GM12878 (cell line): ENCODE data around the gene PCDHGA6. TPM values are rescaled to one million over a fixed set of nuclear protein-coding genes. Genes with fewer than 3 reads are reported as not detected.

Experiments
- ATAC-seq: fragments of 200-7000 bp; cut with Tn5 transposase; 3 replicates; pipeline ENCODE4 v1.9.1; 2020; ENCODE audit warnings: mild to moderate bottlenecking, moderate library complexity
- BruUV-seq: library from RNA; stranded (reverse); fragments of 400-500 nt; replicated peaks from 2 replicates; lab custom pipeline; 2021; lab: Mats Ljungman, UMichigan
- CTCF ChIA-PET: fragments of 300-600 bp; sonication (Branson Sonifier 250); formaldehyde crosslinking; extraction: SDS; loops from one replicate; lab custom pipeline; 2021; ENCODE audit warnings: inconsistent platforms; lab: Yijun Ruan, JAX
- POLR2A ChIA-PET: fragments of 350-600 bp; formaldehyde crosslinking; extraction: SDS; loops from one replicate; lab custom pipeline; 2021; ENCODE audit warnings: inconsistent platforms; lab: Charles Lee
- RAD21 ChIA-PET: fragments of 300-600 bp; sonication (Branson Sonifier 250); formaldehyde crosslinking; loops from one replicate; lab custom pipeline; 2023; ENCODE audit warnings: antibody characterized with exemption; ENCODE audit not compliant: unreplicated experiment; lab: Charles Lee
- SMC1A ChIA-PET: fragments of 300-600 bp; sonication (Branson Sonifier 250); formaldehyde crosslinking; loops from one replicate; lab custom pipeline; 2023; ENCODE audit not compliant: unreplicated experiment, uncharacterized antibody; lab: Charles Lee
- DNase-seq: peaks from one replicate; pipeline ENCODE4 v3.0.0-alpha.2; 2011; ENCODE audit warnings: low read depth, low spot score
- FAIRE-seq: peaks from 3 replicates; lab custom pipeline; 2011; peaks lifted over from hg19 to GRCh38; lab: Jason Lieb, UNC
- H2AFZ ChIP-seq: 2 replicates; pipeline ENCODE4 v1.6.0; 2011; ENCODE audit warnings: low read depth, low read length, control low read depth; ENCODE audit not compliant: control insufficient read depth
- H3K27ac ChIP-seq: 2 replicates; pipeline ENCODE4 v1.5.1; 2011; ENCODE audit warnings: control low read depth; ENCODE audit not compliant: control insufficient read depth, insufficient read depth
- H3K27me3 ChIP-seq, 2 experiments: replicated peaks in 1 of 2; 2 replicates each; pipeline versions ENCODE4 v1.6.0 to v1.6.1; 2011; ENCODE audit warnings: low read length in 1 of 2; ENCODE audit not compliant: control insufficient read depth in 2 of 2, insufficient read depth in 2 of 2
- H3K36me3 ChIP-seq, 2 experiments: 2 replicates each; pipeline ENCODE4 v1.5.1; 2011; ENCODE audit warnings: low read length in 1 of 2; ENCODE audit not compliant: control insufficient read depth in 2 of 2, insufficient read depth in 2 of 2
- H3K4me1 ChIP-seq: 2 replicates; pipeline ENCODE4 v1.6.1; 2011; ENCODE audit warnings: mild to moderate bottlenecking, low read length, moderate library complexity, mixed read lengths; ENCODE audit not compliant: control insufficient read depth, insufficient read depth
- H3K4me2 ChIP-seq: 2 replicates; pipeline ENCODE4 v1.6.0; 2011; ENCODE audit warnings: control low read depth; ENCODE audit not compliant: control insufficient read depth, insufficient read depth
- H3K4me3 ChIP-seq: fragments of 200-600 bp; sonication (generic); 2 replicates; pipeline ENCODE4 v1.5.1; 2016
- H3K79me2 ChIP-seq: 2 replicates; pipeline ENCODE4 v1.6.0; 2011; ENCODE audit warnings: low read length; ENCODE audit not compliant: control insufficient read depth, insufficient read depth
- H3K9ac ChIP-seq: 2 replicates; pipeline ENCODE4 v1.8.0; 2011; ENCODE audit warnings: low read length, control low read depth, mixed read lengths; ENCODE audit not compliant: control insufficient read depth, insufficient read depth
- H3K9me3 ChIP-seq: replicated peaks from 3 replicates; pipeline ENCODE4 v1.5.1; 2011; ENCODE audit warnings: mild to moderate bottlenecking, low read length; ENCODE audit not compliant: control insufficient read depth, insufficient read depth
- H4K20me1 ChIP-seq: 2 replicates; pipeline ENCODE4 v1.6.0; 2011; ENCODE audit not compliant: control insufficient read depth, insufficient read depth
- BCL11A ChIP-seq: IDR thresholded peaks from 2 replicates; pipeline ENCODE4 v1.6.1; 2011; ENCODE audit warnings: low read depth, low read length
- CBX3 ChIP-seq: fragments of 200-600 bp; sonication (generic); IDR thresholded peaks from 2 replicates; pipeline ENCODE4 v1.6.1; 2016; ENCODE audit warnings: low read depth, borderline replicate concordance
- CREM ChIP-seq: IDR thresholded peaks from 2 replicates; pipeline ENCODE4 v1.6.1; 2014; ENCODE audit warnings: antibody characterized with exemption, low read depth
- HCFC1 ChIP-seq: fragments of 150-350 bp; IDR thresholded peaks from 2 replicates; pipeline ENCODE4 v1.6.1; 2014; ENCODE audit warnings: low read length
- HDGF ChIP-seq: fragments of 450-650 bp; IDR thresholded peaks from 2 replicates; pipeline ENCODE4 v1.6.1; 2016; ENCODE audit warnings: antibody characterized with exemption
- MEF2A ChIP-seq: IDR thresholded peaks from 2 replicates; pipeline ENCODE4 v1.6.1; 2011; ENCODE audit warnings: low read depth, mild to moderate bottlenecking, low read length, moderate library complexity; ENCODE audit not compliant: insufficient read depth
- MXI1 ChIP-seq: fragments of 150-350 bp; IDR thresholded peaks from 2 replicates; pipeline ENCODE4 v1.6.1; 2011; ENCODE audit warnings: low read depth, mild to moderate bottlenecking, inconsistent platforms, low read length, improper control_type of control experiment
- NBN ChIP-seq: fragments of 450-650 bp; IDR thresholded peaks from 2 replicates; pipeline ENCODE4 v1.6.1; 2016
- NR2F1 ChIP-seq: fragments of 450-650 bp; conservative IDR thresholded peaks from 2 replicates; pipeline ENCODE4 v1.6.1; 2017; ENCODE audit warnings: mild to moderate bottlenecking
- SIN3A ChIP-seq: IDR thresholded peaks from 2 replicates; pipeline ENCODE4 v1.6.1; 2012; ENCODE audit warnings: low read depth, low read length, improper control_type of control experiment
- SMARCA5 ChIP-seq: fragments of 450-650 bp; IDR thresholded peaks from 2 replicates; pipeline ENCODE4 v1.6.1; 2017; ENCODE audit warnings: mild to moderate bottlenecking
- STAT1 ChIP-seq: fragments of 450-650 bp; conservative IDR thresholded peaks from 2 replicates; pipeline ENCODE4 v1.6.1; 2014; ENCODE audit warnings: antibody characterized with exemption, mild to moderate bottlenecking
- SUPT20H ChIP-seq: IDR thresholded peaks from 2 replicates; pipeline ENCODE4 v1.6.1; 2011; ENCODE audit warnings: low read depth, mild to moderate bottlenecking, low read length, moderate library complexity, borderline replicate concordance; ENCODE audit not compliant: control insufficient read depth
- ZNF384 ChIP-seq: IDR thresholded peaks from 2 replicates; pipeline ENCODE4 v1.6.1; 2012; ENCODE audit warnings: low read depth, mild to moderate bottlenecking, low read length, improper control_type of control experiment, borderline replicate concordance
- WGBS: methylation state at CpG from one replicate; pipeline ENCODE4 v1.1.6; 2016; ENCODE audit warnings: low lambda C conversion rate; ENCODE audit not compliant: insufficient replicate concordance, insufficient coverage; ENCODE audit errors: missing lambda C conversion rate; 5-methylcytosine and 5-hydroxymethylcytosine counted together
- in situ Hi-C: fragments of 300-500 bp; cut with MboI; formaldehyde crosslinking; loops from 9 replicates; pipeline ENCODE4 v1.14.3; 2018; ENCODE audit warnings: mixed read lengths
- intact Hi-C: fragments of 100-400 bp; cut with micrococcal nuclease; formaldehyde crosslinking; loops from one replicate; pipeline ENCODE4 v1.14.2; 2022; ENCODE audit not compliant: unreplicated experiment
- polyA plus RNA-seq, 11 experiments: library from polyadenylated mRNA; depleted of rRNA in 4 of 11; unstranded in 6 of 11; stranded (reverse) in 5 of 11; fragments of >200 nt; fragmentation: Nextera tagmentation in 4 of 11; fragmentation: Illumina TruSeq in 1 of 11; extraction: Ambion mirVana in 4 of 11; extraction: Trizol in 1 of 11; gene quantifications; 1 replicate in 1 of 11; 2 replicates in 10 of 11; pipeline versions ENCODE4 v1.2.1 to v1.2.3, GENCODE V29; 2011 to 2016; ENCODE audit warnings: inconsistent platforms in 2 of 11, missing spikeins in 2 of 11, low read depth in 1 of 11
- total RNA-seq, 4 experiments: library from RNA; depleted of rRNA in 3 of 4; stranded (reverse); fragments of >200 nt in 3 of 4; fragmentation: Illumina TruSeq in 1 of 4; extraction: Trizol in 1 of 4; gene quantifications; 2 replicates each; pipeline versions ENCODE4 v1.2.1 to v1.2.3, GENCODE V29; 2013 to 2021
- TF ChIP-seq, protein P1 (sequence below): fragments of 450-650 bp; IDR thresholded peaks from 2 replicates; pipeline ENCODE4 v1.6.1; 2017; ENCODE audit warnings: borderline replicate concordance
- TF ChIP-seq, protein P2 (sequence below): fragments of 450-650 bp; IDR thresholded peaks from 2 replicates; pipeline ENCODE4 v1.6.1; 2018; ENCODE audit warnings: mild to moderate bottlenecking, low read depth, moderate library complexity; ENCODE audit not compliant: partially characterized antibody
- TF ChIP-seq, protein P3 (sequence below): IDR thresholded peaks from 2 replicates; pipeline ENCODE4 v1.6.1; 2011; ENCODE audit warnings: low read depth, low read length, improper control_type of control experiment, borderline replicate concordance

PCDHGA6 gene
- total and polyA plus RNA-seq, 10 of the 15 experiments (the other 5 are each of a cell fraction or from before 2014, with no cell fraction given): 0.04 to 0.60 (median 0.15) TPM; not detected in 3

DNA sequence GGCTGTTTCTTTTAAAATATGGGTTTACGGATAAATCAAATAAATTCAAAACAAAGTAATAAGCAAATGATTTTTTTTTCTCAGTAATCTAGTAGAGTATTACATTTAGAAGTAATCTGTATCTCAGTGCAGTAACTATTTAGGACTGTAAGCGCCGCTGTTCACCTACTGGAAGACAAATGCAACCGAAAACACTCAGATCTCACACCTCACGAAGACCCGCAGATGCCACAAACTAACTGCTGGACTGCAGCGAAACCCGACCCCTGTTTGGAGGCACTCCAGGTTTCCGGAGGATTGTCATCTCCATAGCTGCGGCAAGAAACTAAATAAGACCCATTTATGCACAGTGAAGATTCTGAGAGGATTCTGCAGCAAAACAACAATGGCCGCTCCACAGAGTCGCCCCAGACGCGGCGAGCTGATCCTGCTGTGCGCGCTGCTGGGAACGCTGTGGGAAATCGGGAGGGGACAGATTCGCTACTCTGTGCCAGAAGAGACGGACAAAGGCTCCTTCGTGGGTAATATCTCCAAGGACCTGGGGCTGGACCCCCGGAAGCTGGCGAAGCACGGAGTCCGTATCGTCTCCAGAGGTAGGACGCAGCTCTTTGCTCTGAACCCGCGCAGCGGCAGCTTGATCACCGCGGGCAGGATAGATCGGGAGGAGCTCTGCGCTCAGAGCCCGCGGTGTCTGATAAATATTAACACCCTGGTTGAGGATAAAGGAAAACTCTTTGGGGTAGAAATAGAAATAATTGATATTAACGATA, 18.9 kb downstream of the PCDHGA6 start, which contains the start of gene PCDHGA8:
Gene PCDHGA8 (plus strand): TSS at position 205 of the 770 bp plus-strand sequence. CDS start 181 bp downstream, at position 386.
- FAIRE-seq (no peak), DNase-seq (no peak), ATAC-seq (no peak)
- Histone ChIP-seq H3K27ac (no peak within 1 kb of the TSS), H3K4me2 (no peak within 1 kb of the TSS), H3K36me3 (no peaks in the 10 kb centered on the region), H3K79me2 (no peaks in the 10 kb centered on the region), H3K4me1 (no peaks in the 10 kb centered on the region), H3K9me3 (peaks cover 5% of the 10 kb centered on the region; the same call in 2 of the 3 replicates), H4K20me1 (no peaks in the 10 kb centered on the region), H3K9ac (no peak within 1 kb of the TSS), H3K27me3 (no peaks in the 10 kb centered on the region), H3K4me3 (no peak within 1 kb of the TSS), H2AFZ (no peak within 1 kb of the TSS)
- CTCF ChIA-PET: interaction anchor here (0.9 to 1.4 kb wide), 4 partner anchors 10 to 171 kb away, joined by 3 read pairs; partner anchors contain the start of genes PCDHGA10 and PCDHGA7
- in situ Hi-C loops (no loop called here), intact Hi-C loops (no loop called here)
- TF ChIP-seq, protein P1, sequence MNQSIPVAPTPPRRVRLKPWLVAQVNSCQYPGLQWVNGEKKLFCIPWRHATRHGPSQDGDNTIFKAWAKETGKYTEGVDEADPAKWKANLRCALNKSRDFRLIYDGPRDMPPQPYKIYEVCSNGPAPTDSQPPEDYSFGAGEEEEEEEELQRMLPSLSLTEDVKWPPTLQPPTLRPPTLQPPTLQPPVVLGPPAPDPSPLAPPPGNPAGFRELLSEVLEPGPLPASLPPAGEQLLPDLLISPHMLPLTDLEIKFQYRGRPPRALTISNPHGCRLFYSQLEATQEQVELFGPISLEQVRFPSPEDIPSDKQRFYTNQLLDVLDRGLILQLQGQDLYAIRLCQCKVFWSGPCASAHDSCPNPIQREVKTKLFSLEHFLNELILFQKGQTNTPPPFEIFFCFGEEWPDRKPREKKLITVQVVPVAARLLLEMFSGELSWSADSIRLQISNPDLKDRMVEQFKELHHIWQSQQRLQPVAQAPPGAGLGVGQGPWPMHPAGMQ: no peak
- TF ChIP-seq MXI1 (no peak), SUPT20H (no peak), CREM (no peak), NR2F1 (no peak), NBN (no peak), HDGF (no peak), CBX3 (no peak), STAT1 (no peak), HCFC1 (no peak), BCL11A (no peak), SMARCA5 (no peak), MEF2A (no peak), ZNF384 (no peak), SIN3A (no peak)
- TF ChIP-seq, protein P2, sequence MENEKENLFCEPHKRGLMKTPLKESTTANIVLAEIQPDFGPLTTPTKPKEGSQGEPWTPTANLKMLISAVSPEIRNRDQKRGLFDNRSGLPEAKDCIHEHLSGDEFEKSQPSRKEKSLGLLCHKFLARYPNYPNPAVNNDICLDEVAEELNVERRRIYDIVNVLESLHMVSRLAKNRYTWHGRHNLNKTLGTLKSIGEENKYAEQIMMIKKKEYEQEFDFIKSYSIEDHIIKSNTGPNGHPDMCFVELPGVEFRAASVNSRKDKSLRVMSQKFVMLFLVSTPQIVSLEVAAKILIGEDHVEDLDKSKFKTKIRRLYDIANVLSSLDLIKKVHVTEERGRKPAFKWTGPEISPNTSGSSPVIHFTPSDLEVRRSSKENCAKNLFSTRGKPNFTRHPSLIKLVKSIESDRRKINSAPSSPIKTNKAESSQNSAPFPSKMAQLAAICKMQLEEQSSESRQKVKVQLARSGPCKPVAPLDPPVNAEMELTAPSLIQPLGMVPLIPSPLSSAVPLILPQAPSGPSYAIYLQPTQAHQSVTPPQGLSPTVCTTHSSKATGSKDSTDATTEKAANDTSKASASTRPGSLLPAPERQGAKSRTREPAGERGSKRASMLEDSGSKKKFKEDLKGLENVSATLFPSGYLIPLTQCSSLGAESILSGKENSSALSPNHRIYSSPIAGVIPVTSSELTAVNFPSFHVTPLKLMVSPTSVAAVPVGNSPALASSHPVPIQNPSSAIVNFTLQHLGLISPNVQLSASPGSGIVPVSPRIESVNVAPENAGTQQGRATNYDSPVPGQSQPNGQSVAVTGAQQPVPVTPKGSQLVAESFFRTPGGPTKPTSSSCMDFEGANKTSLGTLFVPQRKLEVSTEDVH: no peak
- TF ChIP-seq, protein P3, sequence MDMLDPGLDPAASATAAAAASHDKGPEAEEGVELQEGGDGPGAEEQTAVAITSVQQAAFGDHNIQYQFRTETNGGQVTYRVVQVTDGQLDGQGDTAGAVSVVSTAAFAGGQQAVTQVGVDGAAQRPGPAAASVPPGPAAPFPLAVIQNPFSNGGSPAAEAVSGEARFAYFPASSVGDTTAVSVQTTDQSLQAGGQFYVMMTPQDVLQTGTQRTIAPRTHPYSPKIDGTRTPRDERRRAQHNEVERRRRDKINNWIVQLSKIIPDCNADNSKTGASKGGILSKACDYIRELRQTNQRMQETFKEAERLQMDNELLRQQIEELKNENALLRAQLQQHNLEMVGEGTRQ: no peak
- RAD21 ChIA-PET: no interaction called here
- POLR2A ChIA-PET: no interaction called here
- 83% methylated on average over 38 of the region's 38 CpGs for WGBS
- SMC1A ChIA-PET: interaction anchor here (1.4 kb wide), 1 partner anchor 165 kb away, joined by 4 read pairs; no protein-coding TSS in a partner anchor
- no TSS peak for BruUV-seq
